Fibroblast of pulmonary artery (primary cell): ENCODE results near the gene SLA2.
"Not testable (repeated sequence)": the region's sequence is repeated elsewhere in the genome, so short reads cannot be mapped to it uniquely, and the experiment has no call there.

Source experiments
- DNase-seq: peaks from one replicate; pipeline ENCODE4 v3.0.0-alpha.2; 2010; ENCODE audit warnings: low read depth
- H3K4me3 ChIP-seq: replicated peaks from 2 replicates; pipeline ENCODE4 v1.5.1; 2011; ENCODE audit warnings: low read depth, mild to moderate bottlenecking, control low read depth, low read length, moderate library complexity
- TF ChIP-seq, protein P1 (sequence below): IDR thresholded peaks from 2 replicates; pipeline ENCODE4 v1.5.1; 2011; ENCODE audit warnings: mild to moderate bottlenecking, control low read depth, low read length, inconsistent platforms; ENCODE audit errors: missing control alignments

Gene SLA2

DNA sequence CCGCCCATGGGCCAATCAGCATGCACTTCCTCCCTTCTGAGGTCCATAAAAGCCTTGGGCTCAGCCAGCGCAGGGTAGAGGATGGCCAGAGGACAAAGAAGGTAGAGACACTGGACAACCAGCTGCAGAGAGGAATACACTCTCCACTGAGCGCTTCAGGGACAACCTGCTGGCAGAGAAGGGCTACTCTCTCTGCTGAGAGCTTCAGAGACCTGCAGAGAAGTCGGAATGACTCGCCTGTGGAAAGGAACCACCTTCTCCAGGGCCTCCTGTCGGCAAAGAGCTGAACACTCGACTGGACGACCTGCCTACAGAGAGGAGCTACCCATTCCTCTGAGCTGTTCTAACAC lies 31.4 kb upstream of the SLA2 start:
- TF ChIP-seq, protein P1, sequence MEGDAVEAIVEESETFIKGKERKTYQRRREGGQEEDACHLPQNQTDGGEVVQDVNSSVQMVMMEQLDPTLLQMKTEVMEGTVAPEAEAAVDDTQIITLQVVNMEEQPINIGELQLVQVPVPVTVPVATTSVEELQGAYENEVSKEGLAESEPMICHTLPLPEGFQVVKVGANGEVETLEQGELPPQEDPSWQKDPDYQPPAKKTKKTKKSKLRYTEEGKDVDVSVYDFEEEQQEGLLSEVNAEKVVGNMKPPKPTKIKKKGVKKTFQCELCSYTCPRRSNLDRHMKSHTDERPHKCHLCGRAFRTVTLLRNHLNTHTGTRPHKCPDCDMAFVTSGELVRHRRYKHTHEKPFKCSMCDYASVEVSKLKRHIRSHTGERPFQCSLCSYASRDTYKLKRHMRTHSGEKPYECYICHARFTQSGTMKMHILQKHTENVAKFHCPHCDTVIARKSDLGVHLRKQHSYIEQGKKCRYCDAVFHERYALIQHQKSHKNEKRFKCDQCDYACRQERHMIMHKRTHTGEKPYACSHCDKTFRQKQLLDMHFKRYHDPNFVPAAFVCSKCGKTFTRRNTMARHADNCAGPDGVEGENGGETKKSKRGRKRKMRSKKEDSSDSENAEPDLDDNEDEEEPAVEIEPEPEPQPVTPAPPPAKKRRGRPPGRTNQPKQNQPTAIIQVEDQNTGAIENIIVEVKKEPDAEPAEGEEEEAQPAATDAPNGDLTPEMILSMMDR = no peak
- DNase-seq = no peak
- no peak overlapping the region for H3K4me3 ChIP-seq

DNA sequence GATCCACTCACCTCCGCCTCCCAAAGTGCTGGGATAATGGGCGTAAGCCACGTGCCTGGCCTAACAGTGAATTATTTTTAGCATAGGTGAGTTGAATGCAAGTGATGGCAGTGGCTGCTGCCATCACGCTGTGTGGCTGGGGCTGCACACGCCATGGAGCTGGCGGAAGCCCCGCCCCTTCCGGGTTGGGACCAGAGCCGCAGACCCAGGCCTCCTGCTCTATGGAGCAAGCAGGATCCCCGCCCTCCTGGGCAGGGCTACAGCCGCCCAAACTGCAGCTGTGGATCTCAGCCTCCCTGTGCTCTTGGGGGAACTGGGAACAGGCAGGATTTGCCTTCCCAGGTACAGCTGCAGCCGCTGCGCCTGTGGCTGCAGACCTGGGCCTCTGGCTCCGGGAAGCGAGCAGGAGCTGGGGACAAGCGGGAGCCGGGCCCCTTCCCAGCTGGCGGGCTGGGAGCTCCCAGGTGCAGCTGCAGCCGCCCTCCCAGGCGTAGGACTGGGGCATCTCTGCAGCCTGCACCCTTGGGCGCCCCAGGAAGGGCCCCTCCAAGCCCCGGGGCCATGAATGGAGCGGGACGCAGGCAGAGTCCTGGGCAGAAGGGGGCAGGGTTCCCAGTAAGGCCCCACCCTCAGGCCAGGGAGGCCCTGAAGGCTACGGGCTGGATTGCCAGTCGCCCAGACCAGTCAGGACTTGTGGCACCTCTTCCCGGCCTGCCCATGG lies 30.9 kb upstream of the SLA2 start:
- TF ChIP-seq, protein P1 = no peak
- no peak overlapping the region for H3K4me3 ChIP-seq
- no peak for DNase-seq

DNA sequence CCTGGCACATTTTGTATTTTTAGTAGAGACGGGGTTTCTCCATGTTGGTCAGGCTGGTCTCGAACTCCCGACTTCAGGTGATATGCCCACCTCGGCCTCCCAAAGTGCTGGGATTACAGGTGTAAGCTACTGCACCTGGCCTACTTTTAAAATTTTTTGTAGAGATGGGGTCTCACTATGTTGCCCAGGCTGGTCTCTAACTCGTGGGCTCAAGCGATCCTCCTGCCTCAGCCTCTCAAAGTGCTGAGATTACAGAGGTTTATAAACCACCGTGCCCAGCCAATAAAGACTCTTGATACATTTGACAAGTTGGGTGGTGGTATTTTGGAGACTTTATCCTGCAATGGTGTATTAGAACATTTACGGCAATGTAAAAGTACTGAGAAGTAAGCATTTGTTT lies 29.5 kb upstream of the SLA2 start:
- not testable (repeated sequence) for H3K4me3 ChIP-seq, DNase-seq

GRCh38 chr20:36672991-36673390 lies 27.0 kb upstream of the SLA2 start:
- no peak overlapping the region for H3K4me3 ChIP-seq

DNA sequence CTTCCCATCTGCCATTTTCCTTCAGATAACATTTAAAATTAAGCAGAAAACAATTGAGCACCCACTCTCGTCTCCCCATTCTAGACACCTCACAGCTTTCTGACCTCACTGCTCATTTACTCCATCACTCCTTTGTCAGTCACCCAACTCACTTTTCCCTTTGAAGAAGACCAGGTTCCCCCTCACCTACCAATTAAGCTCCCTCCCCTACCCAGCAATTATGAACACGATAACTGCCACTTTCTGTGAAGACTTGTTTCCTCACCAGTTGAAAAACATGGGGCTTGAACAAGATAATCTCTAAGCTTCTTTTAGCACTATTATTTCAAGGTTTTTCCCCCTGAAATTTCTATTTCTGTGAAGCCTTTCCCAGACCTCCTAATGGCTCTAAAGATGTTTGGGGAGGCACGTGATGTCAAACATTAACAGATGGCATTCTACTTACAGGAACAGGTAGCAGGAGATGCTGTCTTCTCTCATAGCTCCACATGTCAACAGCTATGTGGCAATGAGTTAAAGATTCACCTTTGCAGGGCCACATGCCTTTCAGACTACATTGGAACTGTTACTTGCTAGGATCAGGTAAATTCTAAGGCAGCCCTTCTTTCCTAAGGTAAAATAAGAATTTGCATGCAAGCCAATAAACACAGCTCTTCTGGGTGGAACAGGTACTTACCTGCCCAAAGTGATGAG lies 24.8 kb upstream of the SLA2 start:
- no peak for DNase-seq
- TF ChIP-seq, protein P1 = no peak
- no peak overlapping the region for H3K4me3 ChIP-seq

More at GRCh38 chr20:36672991-36673390, 27.0 kb upstream of the SLA2 start:
- TF ChIP-seq, protein P1 = no peak
- DNase-seq = no peak

- peak; percentile 60 for DNase-seq
- TF ChIP-seq, protein P1 = peak; percentile 18
- no peak overlapping the region for H3K4me3 ChIP-seq
Observed at GRCh38 chr20:36666181-36666740, 20.3 kb upstream of the SLA2 start.

GRCh38 chr20:36663031-36663430 lies 17.0 kb upstream of the SLA2 start:
- TF ChIP-seq, protein P1 = no peak
- H3K4me3 ChIP-seq = no peak overlapping the region
- DNase-seq = no peak
